NCI-H1417 (cell line): ENCODE results near the gene RBM20.
A peak's percentile ranks its signal among the peaks of the same experiment; 100 is the strongest.
"Not testable (repeated sequence)": the region's sequence is repeated elsewhere in the genome, so short reads cannot be mapped to it uniquely, and the experiment has no call there.

Experiments
- DNase-seq, 3 experiments: peaks; one replicate each; lab custom pipeline; 2025; lab: John Stamatoyannopoulos, UW

RBM20 gene

DNA sequence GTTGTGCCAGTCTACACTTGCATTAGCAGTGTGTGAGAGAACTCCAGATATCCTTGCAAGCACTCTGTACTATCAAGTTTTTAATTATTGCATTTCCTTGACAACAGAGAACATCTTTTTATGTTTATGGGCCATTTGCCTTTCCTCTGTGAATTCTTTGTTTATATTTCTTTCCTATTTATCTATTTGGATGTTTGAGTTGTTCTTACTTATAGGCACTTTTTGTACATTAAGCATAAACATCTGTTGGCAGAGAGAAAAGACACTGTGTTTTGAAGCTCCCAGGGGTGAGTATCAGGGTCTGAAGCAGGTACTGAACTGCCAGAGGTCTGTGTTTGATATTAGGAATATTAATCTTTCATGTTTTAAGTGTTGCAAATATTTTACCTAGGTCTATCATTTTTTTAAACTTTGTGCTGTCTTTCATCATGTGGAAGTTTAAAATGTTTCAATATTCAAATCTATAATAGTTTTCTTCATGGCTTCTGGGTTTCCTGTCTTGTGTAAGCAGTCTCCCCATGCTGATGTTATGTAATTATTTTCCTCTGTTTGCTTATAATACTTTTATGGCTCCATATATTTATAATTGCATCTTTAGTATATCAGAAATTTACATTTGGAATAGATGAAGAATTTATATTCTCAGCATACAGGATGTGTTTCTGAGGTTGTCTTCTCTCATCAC, 209.9 kb downstream of the RBM20 start:
- no peak for DNase-seq

DNA sequence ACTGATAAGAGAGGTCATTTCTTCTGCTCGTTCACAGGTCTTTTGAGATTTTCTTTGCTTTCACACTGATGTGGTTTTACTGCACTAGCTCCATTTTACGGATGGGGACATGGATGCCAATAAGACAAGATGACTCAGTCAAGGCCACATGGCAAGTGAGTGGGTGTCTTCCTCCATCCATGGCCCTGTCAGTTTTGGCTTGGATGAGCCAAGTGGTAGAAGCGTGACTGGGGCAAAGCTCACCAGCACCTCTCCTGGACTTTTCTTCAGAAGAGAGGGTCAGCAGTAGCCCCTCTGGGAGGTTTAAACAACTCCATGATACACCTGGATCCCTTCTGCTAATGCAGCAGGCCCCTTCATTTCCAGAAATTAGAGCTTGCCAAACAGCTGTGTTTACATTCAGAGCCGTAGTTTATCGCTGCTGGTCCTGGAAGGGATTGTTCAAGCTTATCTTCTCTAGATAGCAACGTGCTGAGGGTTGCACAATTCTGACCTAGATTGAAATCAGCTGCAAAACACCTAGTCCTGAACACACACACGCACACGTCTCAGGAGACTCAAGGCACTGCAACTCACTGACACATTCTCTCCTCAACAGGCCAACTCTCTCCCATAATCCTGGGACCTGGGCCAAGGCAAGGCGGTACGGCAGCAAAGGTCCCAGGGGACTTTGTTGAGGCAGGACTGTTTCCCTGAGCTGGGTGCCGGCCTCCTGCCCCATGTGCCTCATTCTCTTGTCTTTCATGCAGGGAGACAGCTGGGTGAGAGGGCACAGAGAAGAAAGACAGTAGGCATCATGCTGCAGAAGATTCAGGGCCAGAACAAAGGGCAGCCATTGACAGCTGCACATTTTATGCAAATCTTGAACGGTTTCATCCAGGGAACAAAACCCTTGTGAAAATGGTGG, 213.4 kb downstream of the RBM20 start:
- peak in 1 of 3 experiments; percentile 50 for DNase-seq

DNA sequence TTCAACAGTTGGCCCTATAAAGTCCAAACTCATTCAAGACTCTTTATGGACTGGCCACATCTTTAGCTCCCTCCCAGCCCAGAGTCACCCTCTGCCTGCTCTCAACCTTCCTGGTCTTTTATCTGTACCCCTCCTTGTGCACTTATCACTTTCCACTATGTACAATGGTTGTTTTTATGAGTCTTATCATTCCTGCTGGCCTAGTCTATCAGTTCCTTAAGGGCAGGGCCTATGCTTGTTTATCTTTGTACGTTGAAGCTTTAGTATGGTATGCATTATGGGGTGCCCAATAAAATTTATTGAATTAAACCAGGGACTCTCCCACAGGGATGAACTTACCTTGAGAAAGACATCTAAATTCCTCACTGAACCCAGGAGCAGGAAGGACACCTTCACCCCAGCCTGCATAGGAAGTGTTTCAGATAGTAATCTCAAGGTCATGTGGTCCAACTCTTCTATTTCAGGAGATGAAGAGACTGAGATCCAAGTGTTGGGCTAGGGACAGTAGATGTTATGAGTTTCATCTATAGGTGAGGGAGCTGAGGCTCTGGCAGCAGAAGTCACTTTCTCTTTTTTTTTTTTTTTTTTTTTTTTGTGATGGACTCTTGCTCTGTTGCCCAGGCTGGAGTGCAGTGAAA, 214.3 kb downstream of the RBM20 start:
- DNase-seq = no peak

DNA sequence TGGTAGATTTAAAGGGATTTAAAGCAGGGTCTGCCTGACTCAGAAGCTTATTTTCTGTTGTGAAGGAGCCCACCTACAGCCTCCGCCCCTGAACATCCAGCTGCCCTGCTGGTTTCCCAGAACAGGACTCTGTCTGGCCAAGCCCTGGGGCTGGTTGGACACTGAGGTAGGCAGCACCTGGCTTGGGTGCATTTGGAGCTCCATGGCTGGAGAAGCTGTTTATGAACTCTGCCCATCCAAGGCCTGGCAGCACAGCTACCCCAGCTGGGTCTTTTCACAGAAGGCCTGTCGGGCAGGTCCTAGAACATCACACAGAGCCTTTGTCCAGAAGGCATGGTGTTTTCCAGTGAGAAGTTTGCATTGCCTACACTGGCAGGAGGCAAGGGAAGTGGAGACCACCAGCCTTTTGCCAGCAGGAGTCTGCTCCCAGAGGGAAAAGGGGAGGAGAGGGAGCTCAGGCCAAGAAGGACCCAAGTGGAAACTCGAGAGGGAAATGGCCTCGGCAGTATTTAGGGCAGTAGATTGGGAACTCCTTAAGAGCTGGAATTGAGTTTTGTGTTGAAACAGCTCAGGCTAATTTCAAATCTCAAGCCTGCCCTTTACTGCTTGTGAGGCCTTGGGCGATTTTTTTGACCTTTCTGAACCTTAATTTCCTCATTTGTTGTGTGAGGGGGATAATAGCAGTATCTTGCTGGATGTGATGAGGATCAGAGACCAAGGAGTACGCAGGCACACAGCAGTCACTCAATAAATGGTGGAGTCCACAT, 215.3 kb downstream of the RBM20 start:
- no peak for DNase-seq

DNA sequence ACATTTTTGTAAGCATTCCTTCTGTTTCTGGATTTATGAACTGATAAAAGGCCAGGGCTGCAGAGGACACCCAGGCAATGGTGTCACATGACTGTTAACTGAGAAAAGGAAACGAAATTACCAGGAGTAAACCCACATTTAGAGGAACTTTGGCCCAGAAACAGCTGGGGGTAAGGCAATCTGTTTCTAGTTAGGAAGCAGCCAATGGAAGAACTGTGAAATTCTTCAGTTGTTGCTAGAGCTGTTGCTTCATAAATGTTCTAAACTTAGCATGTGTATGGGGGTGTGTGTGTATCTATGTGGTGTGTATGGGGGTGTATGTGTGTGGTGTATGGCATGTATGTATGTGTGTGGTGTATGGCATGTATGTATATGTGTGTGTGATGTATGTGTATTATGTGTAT, 215.8 kb downstream of the RBM20 start:
- no peak for DNase-seq

DNA sequence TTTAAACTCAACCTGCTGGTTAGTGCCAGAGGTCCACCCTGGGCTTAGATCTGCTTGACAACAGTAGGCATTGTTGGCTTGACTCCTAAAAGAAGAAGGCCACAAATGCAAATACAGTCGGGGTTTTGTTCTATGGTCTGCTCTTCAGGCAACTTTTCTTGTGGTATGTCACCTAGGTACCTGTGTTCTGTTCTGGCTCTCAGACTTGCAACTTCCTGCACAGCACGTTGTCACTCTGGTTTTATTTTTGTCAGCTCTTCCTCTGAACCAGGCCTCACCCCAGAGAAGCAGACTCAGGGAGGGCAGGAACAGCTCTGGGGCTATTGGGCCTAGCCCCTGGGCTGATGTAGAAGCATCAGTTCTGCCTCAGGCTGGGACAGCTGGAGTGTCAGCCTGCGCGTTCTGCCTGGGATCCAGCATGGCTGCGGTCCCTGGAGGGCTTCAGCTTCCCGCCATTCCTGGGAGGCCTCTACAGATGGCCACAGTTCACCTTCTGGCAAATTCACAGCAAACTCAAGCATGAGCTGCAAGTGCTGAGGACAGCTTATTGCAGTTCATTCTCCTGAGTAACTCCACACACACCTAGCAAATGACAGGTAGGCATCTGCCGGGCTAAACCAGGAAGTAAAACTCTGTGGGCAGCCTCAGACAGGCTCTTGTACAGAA, 216.6 kb downstream of the RBM20 start:
- no peak for DNase-seq

DNA sequence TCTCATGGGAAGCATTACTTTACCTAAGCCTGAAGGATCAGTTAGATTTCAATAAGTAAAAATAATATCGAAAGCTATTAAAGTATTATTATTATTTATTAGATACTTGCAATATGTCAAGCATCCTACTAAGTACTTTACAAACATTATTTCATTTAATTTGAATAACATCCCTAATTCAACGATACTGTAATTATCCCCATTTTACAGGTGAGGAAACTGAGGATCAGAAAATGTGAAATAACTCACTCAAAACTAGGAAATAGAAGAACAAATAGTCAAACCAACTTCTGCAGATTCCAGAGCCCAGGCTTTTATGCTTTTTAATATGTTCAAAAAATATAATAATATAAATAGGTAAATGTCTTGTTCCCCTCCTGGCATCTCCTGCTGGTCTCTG, 217.3 kb downstream of the RBM20 start:
- DNase-seq = no peak

DNA sequence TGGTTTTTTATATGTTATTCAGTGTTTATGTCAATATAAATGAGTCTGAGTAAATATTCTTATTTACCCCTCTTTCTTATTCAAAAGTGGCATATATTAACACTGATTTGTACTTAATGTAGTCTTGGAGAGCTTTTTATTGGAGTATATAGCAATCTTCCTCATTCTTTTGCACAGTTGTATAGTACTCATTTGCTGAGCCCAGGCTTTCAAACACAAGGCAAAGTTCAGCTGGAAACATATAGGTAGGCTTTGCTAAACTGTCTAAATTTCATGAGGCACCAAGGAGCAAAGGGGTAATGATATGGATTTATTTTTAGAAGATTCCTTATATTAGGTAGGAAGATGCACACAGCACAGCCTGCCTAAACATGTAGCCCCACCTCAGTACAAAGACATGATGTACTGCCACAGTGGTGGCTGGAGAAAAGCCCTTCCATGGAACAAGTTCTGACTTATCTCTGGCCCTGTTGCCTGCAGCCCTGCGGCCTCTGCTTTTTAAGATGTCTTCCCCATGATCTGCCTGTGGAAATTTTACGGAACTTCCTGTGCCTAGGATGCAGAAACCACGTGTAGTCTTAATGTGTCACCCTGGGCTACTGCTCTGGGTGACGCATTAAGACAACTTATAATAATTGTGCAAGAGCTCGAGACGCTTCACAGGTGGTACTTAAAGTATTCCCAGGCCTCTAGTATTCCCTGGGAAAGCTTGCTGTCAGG, 218.0 kb downstream of the RBM20 start:
- no peak for DNase-seq

DNA sequence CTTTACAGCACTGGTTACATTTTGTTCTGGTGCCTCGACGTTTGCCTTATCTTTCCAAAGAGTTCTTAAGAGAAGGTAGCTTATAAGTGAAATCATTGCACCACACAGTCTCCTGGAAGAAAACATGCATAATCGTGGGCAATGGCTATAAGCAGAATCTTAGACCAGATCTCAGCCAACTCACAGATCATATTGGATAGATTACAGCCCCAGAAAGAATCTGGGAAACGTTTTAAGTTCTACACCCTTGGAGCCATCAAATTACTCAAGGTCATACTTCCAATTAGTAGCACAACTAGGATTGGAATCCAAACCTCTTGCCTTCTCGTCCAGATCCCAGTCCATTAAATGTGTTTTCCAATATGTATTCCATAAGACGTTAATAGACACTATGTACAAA, 218.8 kb downstream of the RBM20 start:
- no peak for DNase-seq

DNA sequence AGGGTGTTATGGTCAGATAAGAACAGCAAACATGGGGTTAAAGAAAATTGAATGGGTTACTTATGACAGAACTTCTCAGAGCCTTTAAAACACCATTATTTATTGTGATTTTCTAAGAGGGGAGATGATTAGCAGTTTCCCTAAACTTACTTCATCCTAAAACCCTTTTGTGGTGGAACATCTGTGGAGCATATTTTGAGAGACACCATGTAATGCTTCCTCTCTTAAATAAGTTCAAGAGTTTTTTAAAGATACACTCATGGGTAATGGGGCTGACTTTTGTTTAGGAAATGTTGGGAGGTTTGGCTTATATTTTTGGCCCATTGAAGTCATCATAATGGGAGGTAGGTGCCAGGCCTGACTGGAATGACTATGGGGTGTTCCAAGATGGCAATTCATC, 219.2 kb downstream of the RBM20 start:
- no peak for DNase-seq

DNA sequence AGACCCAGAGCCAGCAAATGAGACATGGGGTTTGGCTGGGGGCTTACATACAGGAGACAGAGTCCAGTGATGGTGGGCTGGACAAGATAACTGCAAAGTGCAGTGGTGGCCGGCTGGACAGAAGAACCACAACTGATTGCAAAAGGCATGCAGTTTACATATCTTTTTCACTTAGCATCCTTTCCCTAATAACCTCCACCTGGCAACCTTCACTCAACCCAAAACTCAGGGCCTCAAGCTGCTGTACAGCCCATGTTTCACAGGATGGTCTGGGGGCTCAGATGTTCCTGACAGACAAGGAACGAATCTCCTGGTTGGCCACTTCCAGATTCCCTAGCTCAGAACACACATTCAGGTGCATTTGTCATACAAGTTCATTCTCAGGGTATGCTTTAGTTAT, 219.8 kb downstream of the RBM20 start:
- no peak for DNase-seq

DNA sequence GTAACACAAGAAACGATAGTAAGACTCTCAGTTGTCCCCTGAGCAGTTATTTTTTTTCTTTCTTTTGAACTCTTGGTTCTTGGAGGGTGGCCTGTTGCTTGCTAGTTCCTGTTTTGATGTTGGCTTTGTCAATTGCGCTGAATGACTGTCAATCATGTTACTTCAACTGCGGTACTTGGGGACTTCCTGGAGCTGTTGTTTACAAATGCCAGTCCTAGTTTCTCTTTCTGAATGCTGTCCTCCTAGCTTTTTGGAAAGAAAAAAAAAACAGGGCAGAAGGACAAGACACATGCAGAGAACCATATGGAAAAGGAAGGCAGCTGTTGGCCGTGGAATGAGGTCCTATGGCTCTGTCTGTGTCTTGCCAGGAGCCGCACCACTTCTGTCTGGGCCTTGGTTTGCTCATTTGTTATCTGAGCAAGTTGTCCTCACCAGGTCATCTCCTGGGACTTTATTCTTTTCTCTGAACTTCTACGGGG, 220.6 kb downstream of the RBM20 start:
- peak in 1 of 3 experiments; percentile 2 for DNase-seq

DNA sequence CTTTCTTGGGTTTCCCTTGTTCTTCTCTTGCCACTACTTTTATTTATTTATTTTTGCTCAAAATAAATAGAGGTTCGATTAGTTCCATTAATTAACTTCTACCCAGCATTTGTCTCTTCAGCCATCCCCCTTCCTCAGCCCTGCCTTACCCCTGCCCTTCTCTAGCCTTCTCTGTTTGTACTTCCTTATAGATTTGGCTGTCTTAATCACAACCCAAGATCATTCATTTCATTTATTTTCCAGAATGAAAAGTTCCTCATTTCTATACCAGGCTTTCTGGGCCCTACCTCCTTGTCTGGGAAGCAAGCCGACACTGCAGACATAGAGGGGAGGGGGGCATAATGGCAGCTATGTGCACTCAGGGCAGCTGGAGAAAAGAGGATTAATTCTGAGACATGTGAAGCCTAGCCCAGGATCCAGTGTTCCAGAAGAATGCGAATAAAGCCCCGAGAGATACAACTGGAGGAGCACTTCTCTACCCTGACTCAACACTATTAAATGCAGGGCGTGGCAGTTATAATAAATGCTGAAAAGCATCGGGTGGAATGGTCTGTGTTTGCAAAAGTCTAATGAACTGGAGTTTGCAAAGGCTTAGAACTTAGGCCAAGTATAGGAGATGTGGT, 221.2 kb downstream of the RBM20 start:
- peak in 1 of 3 experiments; percentile 3 for DNase-seq

DNA sequence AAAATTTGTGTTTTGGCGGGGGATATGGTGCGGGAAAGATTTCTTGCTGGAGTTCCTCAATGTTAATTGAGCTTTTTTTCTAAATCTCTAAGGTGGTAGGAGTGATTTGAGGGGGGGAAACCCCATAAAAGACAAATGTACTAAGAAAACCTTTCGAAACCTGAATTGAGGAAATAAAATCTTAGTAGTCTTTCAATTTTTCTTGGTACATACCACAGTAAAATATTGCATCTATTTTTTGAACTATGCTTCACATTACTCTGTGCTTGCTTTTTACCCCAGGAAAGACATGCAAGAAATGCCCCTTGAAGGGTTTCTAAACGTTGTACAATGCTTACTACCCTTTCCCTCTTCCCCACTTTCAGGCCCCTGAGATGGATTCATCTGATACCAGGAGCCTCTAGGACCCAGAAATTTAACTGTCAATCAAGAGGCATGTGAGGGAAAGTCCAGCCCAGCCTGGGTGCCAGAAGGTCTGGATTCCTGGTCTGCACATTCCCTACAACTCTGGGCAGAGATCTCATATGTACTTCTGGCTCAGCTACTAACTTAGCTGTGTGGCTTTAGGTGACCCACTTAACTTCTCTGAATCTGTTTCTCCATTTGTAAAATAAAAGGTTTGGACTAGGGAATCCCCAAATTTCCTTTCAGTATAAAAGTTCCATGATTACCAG, 221.8 kb downstream of the RBM20 start:
- DNase-seq = no peak

DNA sequence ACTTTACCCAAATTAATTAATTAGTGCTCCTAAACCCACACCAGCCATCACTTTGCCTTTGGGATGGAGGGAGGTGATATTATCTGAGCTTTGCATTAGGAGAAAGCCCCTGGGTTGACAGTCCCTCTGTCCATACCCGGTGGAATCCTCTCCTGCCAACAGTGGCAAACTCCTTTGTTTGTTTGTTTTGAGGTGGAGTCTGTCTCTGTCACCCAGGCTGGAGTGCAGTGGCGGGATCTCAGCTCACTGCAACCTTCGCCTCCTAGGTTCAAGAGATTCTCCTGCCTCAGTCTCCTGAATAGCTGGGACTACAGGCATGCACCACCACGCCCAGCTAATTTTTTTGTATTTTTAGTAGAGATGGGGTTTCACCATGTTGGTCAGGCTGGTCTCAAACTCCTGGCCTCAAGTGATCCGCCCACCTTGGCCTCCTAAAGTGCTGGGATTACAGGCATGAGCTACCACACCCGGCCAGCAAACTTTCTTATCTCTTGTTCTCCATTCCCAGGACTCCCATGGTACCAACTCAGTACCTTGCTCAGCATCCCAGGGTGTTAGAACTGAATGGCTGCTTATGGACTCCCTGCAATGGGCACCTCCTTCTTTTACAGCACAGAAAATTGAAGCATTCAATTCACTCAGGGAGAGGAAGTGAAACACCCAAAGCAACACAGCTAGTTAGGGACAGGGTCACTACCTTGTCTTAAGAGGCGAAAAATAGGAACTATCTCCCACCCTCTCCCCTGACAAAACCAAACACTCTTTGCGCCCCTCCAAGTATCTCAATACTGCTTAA, 223.1 kb downstream of the RBM20 start:
- not testable (repeated sequence) for DNase-seq

DNA sequence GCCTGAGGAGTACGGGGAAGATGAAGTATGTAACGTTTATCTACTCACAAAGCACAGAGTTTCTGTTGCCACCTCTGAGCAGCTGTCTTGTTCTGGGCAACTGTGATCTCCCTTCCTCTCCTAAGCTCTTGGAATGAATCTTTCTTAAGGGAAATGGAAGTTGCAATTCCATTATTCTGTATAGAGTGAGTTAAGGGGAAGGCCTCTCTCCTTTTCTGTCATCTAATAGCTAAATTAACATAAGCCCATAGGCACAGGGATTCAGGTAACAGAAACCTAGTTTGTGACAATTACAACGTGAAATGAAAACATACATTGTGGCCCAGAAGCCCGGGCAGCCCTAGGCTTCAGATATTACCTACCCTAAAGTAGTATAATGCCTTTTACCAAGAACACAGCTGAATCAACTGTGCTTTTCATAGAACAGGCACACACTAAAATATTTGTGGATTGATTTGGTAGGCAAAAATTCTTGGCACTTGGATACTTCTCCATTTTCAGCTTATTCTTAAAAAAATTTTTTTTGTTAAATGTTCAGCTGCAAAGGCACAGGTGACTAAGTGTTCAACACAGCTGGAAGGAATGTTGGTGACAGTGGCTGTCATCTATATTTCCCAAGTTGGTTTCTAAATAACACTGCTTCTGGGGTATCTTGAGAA, 223.8 kb downstream of the RBM20 start:
- no peak for DNase-seq

DNA sequence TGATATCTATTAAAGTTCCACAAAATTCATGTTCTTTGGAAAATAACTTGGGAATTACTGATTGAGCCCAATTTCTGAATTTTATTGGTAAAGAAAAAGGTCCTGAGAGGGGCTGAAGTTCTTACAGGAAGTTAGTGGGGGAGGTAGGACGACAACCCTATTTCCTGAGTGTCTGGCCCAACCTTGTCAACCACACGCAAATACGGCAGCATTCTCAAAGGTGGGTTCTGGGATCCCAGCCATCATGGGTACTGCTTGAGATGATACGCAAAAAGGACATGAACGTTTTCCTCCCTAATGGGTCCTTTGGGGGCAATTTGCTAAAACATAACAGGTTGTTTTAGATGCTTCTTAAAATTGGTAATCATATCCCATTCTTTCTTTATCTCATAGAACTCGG, 224.8 kb downstream of the RBM20 start:
- no peak for DNase-seq

DNA sequence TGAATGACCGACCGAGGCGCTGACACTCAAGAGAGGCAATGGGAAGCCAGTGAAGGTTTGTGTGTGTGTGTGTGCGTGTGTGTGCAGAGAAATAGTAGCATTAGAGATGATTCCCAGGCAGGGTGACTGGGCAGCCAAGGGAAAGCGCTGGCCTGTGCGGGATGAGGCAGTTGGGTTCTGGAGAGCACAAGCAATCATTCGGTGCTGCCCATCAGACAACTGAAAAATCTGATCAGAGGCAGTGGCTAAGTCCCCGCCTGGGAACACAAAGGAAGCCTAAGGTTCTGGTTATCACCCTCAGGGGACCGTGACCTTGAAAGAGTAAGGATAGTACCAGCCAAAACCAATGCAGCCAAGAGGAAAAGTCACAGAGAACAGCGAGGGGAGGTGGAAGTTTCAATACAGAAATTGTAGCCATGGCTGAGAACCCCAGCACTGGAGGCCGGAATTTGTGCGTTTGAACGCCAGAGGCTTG, 226.7 kb downstream of the RBM20 start:
- no peak for DNase-seq
